Natural killer cell (primary cell): Measurements from ENCODE around the gene NOL4L. TPM values are rescaled to one million over a fixed set of nuclear protein-coding genes. Genes with fewer than 3 reads are reported as not detected.

Experiments
- ATAC-seq, 3 donors: fragments of 150-1000 bp in 2 of 3; fragments of 200-7000 bp in 1 of 3; cut with Tn5 transposase; 1 replicate in 1 of 3; 2 replicates in 2 of 3; pipeline ENCODE4 v1.10.0; 2021; ENCODE audit warnings: mild to moderate bottlenecking in 2 of 3, moderate library complexity in 2 of 3
- DNase-seq, 2 donors: peaks; one replicate each; pipeline versions ENCODE4 v3.0.0 to v3.0.0-alpha.2; 2013 to 2021; ENCODE audit warnings: mixed read lengths in 1 of 2
- H3K27ac ChIP-seq: one replicate; pipeline ENCODE4 v1.5.1; 2013; ENCODE audit warnings: mild to moderate bottlenecking, low read length
- H3K27me3 ChIP-seq: one replicate; pipeline ENCODE4 v1.6.1; 2013; ENCODE audit warnings: low read length; ENCODE audit not compliant: control insufficient read depth, insufficient read depth
- H3K36me3 ChIP-seq: one replicate; pipeline ENCODE4 v1.6.1; 2013; ENCODE audit warnings: low read length; ENCODE audit not compliant: control insufficient read depth, insufficient read depth
- H3K4me1 ChIP-seq: one replicate; pipeline ENCODE4 v1.6.1; 2013; ENCODE audit warnings: low read length; ENCODE audit not compliant: control insufficient read depth, insufficient read depth
- H3K4me3 ChIP-seq: one replicate; pipeline ENCODE4 v1.5.1; 2013; ENCODE audit warnings: low read length
- H3K9me3 ChIP-seq: one replicate; pipeline ENCODE4 v1.6.1; 2013; ENCODE audit warnings: low read length; ENCODE audit not compliant: control insufficient read depth, insufficient read depth
- H3K27ac Mint-ChIP-seq, 2 donors: one replicate each; pipeline ENCODE4 v1.8.0; 2022; ENCODE audit warnings: mild to moderate bottlenecking in 2 of 2, mixed read lengths in 2 of 2, moderate library complexity in 1 of 2
- H3K27me3 Mint-ChIP-seq, 2 donors: one replicate each; pipeline ENCODE4 v1.8.0; 2022; ENCODE audit warnings: low read depth in 2 of 2, mixed read lengths in 2 of 2
- H3K36me3 Mint-ChIP-seq: one replicate; pipeline ENCODE4 v1.8.0; 2022; ENCODE audit warnings: mixed read lengths
- H3K4me1 Mint-ChIP-seq, 2 donors: one replicate each; pipeline ENCODE4 v1.8.0; 2022; ENCODE audit warnings: mixed read lengths in 2 of 2
- H3K4me3 Mint-ChIP-seq: one replicate; pipeline ENCODE4 v1.8.0; 2022; ENCODE audit warnings: mild to moderate bottlenecking, moderate library complexity, mixed read lengths
- H3K9me3 Mint-ChIP-seq, 2 donors: one replicate each; pipeline ENCODE4 v1.8.0; 2022; ENCODE audit warnings: mixed read lengths in 2 of 2
- WGBS: methylation state at CpG from one replicate; pipeline ENCODE4 v1.1.7; 2013; ENCODE audit warnings: missing lambda C conversion rate; ENCODE audit not compliant: insufficient coverage; 5-methylcytosine and 5-hydroxymethylcytosine counted together
- intact Hi-C: fragments of 100-400 bp; cut with micrococcal nuclease; formaldehyde crosslinking; loops from one replicate; pipeline ENCODE4 v1.14.2; 2022
- total RNA-seq, 4 donors: library from RNA; stranded (reverse); fragments of 120-200 nt in 1 of 4; gene quantifications; one replicate each; pipeline versions ENCODE4 v1.2.3 to v1.2.4, GENCODE V29; 2013 to 2022
- TF ChIP-seq, protein P1 (sequence below): fragments of 200-600 bp; IDR thresholded peaks from one replicate; pipeline ENCODE4 v1.8.0; 2022; ENCODE audit warnings: antibody characterized with exemption

Gene NOL4L
- total RNA-seq, 3 donors from 2014 or later (not counting 1 experiment from before 2014, with no cell fraction given): 101 to 136 (median 114) TPM

DNA sequence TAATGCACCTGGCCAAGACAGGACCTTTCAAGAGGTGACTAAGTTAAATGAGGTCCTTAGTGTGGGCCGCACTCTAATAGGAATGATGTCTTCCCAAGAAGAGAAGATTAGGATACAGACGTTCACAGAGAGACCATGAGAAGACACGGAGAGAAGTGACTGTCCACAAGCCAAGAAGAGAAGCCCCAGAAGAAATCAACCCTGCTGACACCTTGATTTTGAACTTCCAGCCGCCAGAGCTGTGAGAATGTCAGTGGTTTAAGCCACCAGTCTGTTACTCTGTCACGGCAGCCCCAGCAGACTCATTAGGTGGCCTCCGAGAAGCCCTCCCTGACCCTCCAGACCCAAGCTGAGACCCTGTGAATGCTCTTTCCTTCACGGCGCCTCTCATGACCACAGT, 29.5 kb downstream of the NOL4L start:
- Mint-ChIP-seq H3K4me1 (peaks cover 70 to 74% of the 10 kb centered on the region in 2 donors), H3K27ac (peak overlapping the region; percentile 78 to 81), H3K27me3 (no peaks in the 10 kb centered on the region), H3K36me3 (no peaks in the 10 kb centered on the region), H3K4me3 (no peak overlapping the region), H3K9me3 (no peaks in the 10 kb centered on the region)
- Histone ChIP-seq H3K9me3 (no peaks in the 10 kb centered on the region), H3K27ac (peak overlapping the region; percentile 1), H3K36me3 (no peaks in the 10 kb centered on the region), H3K4me1 (peaks cover 72% of the 10 kb centered on the region), H3K4me3 (no peak overlapping the region), H3K27me3 (no peaks in the 10 kb centered on the region)
- DNase-seq (no peak), ATAC-seq (peak in 1 of 3 donors; percentile 38)
- intact Hi-C loops: no loop called here
- TF ChIP-seq, protein P1, sequence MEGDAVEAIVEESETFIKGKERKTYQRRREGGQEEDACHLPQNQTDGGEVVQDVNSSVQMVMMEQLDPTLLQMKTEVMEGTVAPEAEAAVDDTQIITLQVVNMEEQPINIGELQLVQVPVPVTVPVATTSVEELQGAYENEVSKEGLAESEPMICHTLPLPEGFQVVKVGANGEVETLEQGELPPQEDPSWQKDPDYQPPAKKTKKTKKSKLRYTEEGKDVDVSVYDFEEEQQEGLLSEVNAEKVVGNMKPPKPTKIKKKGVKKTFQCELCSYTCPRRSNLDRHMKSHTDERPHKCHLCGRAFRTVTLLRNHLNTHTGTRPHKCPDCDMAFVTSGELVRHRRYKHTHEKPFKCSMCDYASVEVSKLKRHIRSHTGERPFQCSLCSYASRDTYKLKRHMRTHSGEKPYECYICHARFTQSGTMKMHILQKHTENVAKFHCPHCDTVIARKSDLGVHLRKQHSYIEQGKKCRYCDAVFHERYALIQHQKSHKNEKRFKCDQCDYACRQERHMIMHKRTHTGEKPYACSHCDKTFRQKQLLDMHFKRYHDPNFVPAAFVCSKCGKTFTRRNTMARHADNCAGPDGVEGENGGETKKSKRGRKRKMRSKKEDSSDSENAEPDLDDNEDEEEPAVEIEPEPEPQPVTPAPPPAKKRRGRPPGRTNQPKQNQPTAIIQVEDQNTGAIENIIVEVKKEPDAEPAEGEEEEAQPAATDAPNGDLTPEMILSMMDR: no peak
- WGBS: 83% methylated on average over 8 of the region's 8 CpGs

DNA sequence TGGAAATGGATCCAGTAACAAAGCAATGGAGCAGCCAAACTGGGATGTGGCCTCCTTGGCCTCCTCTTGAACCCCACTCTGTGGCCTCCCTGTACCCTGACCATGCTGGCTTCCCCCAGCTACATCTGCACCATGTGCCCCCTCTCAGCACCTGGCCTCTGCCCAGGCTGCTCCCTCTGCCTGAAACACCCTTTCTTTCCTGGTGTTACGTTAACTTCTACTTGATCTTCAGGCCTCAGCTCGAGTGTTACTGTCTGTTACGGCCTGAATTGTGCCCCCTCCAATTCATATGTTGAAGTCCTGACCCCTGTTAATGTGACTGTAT, 30.2 kb downstream of the NOL4L start:
- H3K4me1 ChIP-seq: peaks cover 66% of the 10 kb centered on the region
- intact Hi-C loops: no loop called here
- TF ChIP-seq, protein P1: no peak
- DNase-seq (no peak), ATAC-seq (no peak)
- Mint-ChIP-seq H3K4me1 (peaks cover 65 to 67% of the 10 kb centered on the region in 2 donors), H3K27me3 (no peaks in the 10 kb centered on the region), H3K36me3 (no peaks in the 10 kb centered on the region), H3K27ac (peak overlapping the region; percentile 78 to 81), H3K9me3 (no peaks in the 10 kb centered on the region), H3K4me3 (peak overlapping the region; percentile 18)
- no peaks in the 10 kb centered on the region for H3K9me3 ChIP-seq
- H3K36me3 ChIP-seq: no peaks in the 10 kb centered on the region
- H3K4me3 ChIP-seq: no peak overlapping the region
- no peak overlapping the region for H3K27ac ChIP-seq
- 93% methylated on average over 3 of the region's 3 CpGs for WGBS
- H3K27me3 ChIP-seq: no peaks in the 10 kb centered on the region

DNA sequence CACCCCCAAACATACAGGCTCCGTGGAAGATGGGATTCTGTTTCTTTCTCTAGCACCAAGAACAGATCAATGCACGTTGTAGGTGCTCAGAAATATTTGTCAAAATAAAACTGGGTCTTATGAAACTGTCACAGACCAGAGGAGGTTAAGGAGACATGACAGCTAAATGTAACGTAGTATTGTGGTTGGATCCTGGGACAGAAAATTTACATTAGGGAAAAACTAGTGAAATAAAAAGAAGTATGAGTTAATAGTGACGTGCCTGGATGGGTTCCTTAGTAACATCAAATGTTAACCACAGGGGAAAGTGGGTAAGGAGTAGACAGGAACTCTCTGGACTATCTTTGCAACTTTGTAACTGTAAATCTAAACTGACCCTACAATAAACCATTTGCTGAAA, 31.5 kb downstream of the NOL4L start:
- H3K27ac ChIP-seq: no peak overlapping the region

DNA sequence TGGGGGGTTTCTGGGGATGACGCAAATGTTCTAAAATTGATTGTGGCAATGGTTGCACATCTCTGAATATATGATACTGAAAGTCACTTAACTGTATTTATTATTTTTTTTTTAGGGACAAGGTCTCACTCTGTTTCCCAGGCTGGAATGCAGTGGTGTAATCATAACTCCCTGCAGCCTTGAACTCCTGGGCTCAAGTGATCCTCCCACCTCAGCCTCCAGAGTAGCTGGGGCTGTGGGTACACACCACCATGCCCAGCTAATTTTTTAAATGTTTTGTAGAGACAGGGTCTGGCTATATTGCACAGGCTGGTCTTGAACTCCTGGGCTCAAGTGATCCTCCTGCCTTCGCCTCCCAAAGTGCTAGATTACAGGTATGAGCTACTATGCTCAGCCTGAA, 33.4 kb downstream of the NOL4L start:
- peaks cover 69 to 72% of the 10 kb centered on the region in 2 donors for H3K4me1 Mint-ChIP-seq
- H3K27ac Mint-ChIP-seq: peak overlapping the region; percentile 12 to 81
- H3K4me3 ChIP-seq: no peak overlapping the region
- H3K27me3 Mint-ChIP-seq: no peaks in the 10 kb centered on the region
- H3K4me3 Mint-ChIP-seq: no peak overlapping the region
- H3K4me1 ChIP-seq: peaks cover 49% of the 10 kb centered on the region
- H3K27me3 ChIP-seq: no peaks in the 10 kb centered on the region
- 88% methylated on average over 2 of the region's 2 CpGs for WGBS
- intact Hi-C loops: no loop called here
- TF ChIP-seq, protein P1: no peak
- no peaks in the 10 kb centered on the region for H3K36me3 Mint-ChIP-seq
- H3K9me3 ChIP-seq: no peaks in the 10 kb centered on the region
- H3K27ac ChIP-seq: no peak overlapping the region
- H3K9me3 Mint-ChIP-seq: no peaks in the 10 kb centered on the region
- no peaks in the 10 kb centered on the region for H3K36me3 ChIP-seq
- ATAC-seq (no peak), DNase-seq (no peak)

More for the DNA sequence above, 31.5 kb downstream of the NOL4L start:
- TF ChIP-seq, protein P1: no peak
- H3K4me3 ChIP-seq: no peak overlapping the region
- ATAC-seq (no peak), DNase-seq (no peak)
- peaks cover 53% of the 10 kb centered on the region for H3K4me1 ChIP-seq
- no peaks in the 10 kb centered on the region for H3K27me3 ChIP-seq
- no peaks in the 10 kb centered on the region for H3K36me3 ChIP-seq
- Mint-ChIP-seq H3K4me3 (peak overlapping the region; percentile 9), H3K4me1 (peaks cover 62 to 65% of the 10 kb centered on the region in 2 donors), H3K27me3 (no peaks in the 10 kb centered on the region), H3K9me3 (no peaks in the 10 kb centered on the region), H3K36me3 (no peaks in the 10 kb centered on the region), H3K27ac (peak overlapping the region; percentile 81 to 86)
- intact Hi-C loops: no loop called here
- no peaks in the 10 kb centered on the region for H3K9me3 ChIP-seq
- 48% methylated on average over 3 of the region's 4 CpGs for WGBS
